OCI-LY7 (cell line): Measurements from ENCODE around the gene BLTP3A. TPM values are rescaled to one million over a fixed set of nuclear protein-coding genes. Genes with fewer than 3 reads are reported as not detected.

Experiments
- BruUV-seq: library from RNA; stranded (reverse); fragments of 400-500 nt; replicated peaks from 2 replicates; lab custom pipeline; 2021; lab: Mats Ljungman, UMichigan
- CTCF ChIA-PET: fragments of 300-600 bp; sonication (Branson Sonifier 250); formaldehyde crosslinking; loops from one replicate; lab custom pipeline; 2022; ENCODE audit warnings: antibody characterized with exemption; ENCODE audit not compliant: unreplicated experiment; lab: Charles Lee
- POLR2A ChIA-PET: fragments of 300-600 bp; sonication (Branson Sonifier 250); formaldehyde crosslinking; loops from one replicate; lab custom pipeline; 2022; ENCODE audit warnings: antibody characterized with exemption; lab: Charles Lee
- DNase-seq: peaks from one replicate; pipeline ENCODE4 v3.0.0-alpha.2; 2015; ENCODE audit warnings: low spot score
- H2AFZ ChIP-seq: fragments of 200-600 bp; sonication (generic), shearing (Covaris generic); 2 replicates; pipeline ENCODE4 v1.6.1; 2014; ENCODE audit warnings: mild to moderate bottlenecking, antibody characterized with exemption, low read length, moderate library complexity
- H3K27ac ChIP-seq: fragments of 200-600 bp; sonication (generic); 2 replicates; pipeline ENCODE4 v1.5.1; 2014; ENCODE audit warnings: mixed run types, low read depth, mild to moderate bottlenecking, moderate library complexity, low read length, inconsistent platforms; ENCODE audit not compliant: poor library complexity, severe bottlenecking
- H3K36me3 ChIP-seq: fragments of 200-600 bp; sonication (generic); 2 replicates; pipeline ENCODE4 v1.6.1; 2014; ENCODE audit warnings: mild to moderate bottlenecking, antibody characterized with exemption, low read length, moderate library complexity, mixed read lengths; ENCODE audit not compliant: insufficient read depth
- H3K4me1 ChIP-seq: fragments of 200-600 bp; sonication (generic); 2 replicates; pipeline ENCODE4 v1.5.1; 2014; ENCODE audit warnings: mild to moderate bottlenecking, low read length; ENCODE audit not compliant: insufficient read depth, poor library complexity, severe bottlenecking
- H3K4me2 ChIP-seq: fragments of 200-600 bp; sonication (generic); 2 replicates; pipeline ENCODE4 v1.6.1; 2014; ENCODE audit warnings: mild to moderate bottlenecking, low read length
- H3K4me3 ChIP-seq: fragments of 200-600 bp; sonication (generic); 2 replicates; pipeline ENCODE4 v1.5.1; 2014; ENCODE audit warnings: mild to moderate bottlenecking, low read depth, low read length; ENCODE audit not compliant: poor library complexity, severe bottlenecking
- H3K79me2 ChIP-seq: fragments of 200-600 bp; sonication (generic); 2 replicates; pipeline ENCODE4 v1.6.1; 2016; ENCODE audit warnings: low read depth, mild to moderate bottlenecking, low read length, moderate library complexity, mixed read lengths; ENCODE audit not compliant: insufficient read depth
- H3K9me2 ChIP-seq: fragments of 200-600 bp; sonication (generic); 2 replicates; pipeline ENCODE4 v1.6.1; 2016; ENCODE audit warnings: mild to moderate bottlenecking, low read length, mixed read lengths; ENCODE audit not compliant: insufficient read depth
- H3K9me3 ChIP-seq: fragments of 200-600 bp; sonication (generic); 2 replicates; pipeline ENCODE4 v1.6.1; 2014; ENCODE audit warnings: mild to moderate bottlenecking, mixed run types, low read length, mixed read lengths
- H4K20me1 ChIP-seq: fragments of 200-600 bp; sonication (generic); 2 replicates; pipeline ENCODE4 v1.6.1; 2014; ENCODE audit warnings: mild to moderate bottlenecking, antibody characterized with exemption, low read length, moderate library complexity, mixed read lengths; ENCODE audit not compliant: insufficient read depth
- EZH2phosphoT487 ChIP-seq: fragments of 200-600 bp; sonication (generic); IDR thresholded peaks from 2 replicates; pipeline ENCODE4 v1.6.1; 2018; ENCODE audit warnings: low read depth, borderline replicate concordance, mild to moderate bottlenecking, mixed run types, antibody characterized with exemption, low read length, moderate library complexity, mixed read lengths
- intact Hi-C: fragments of 100-400 bp; cut with micrococcal nuclease; formaldehyde crosslinking; loops from one replicate; pipeline ENCODE4 v1.10.0; 2022; ENCODE audit not compliant: unreplicated experiment
- total RNA-seq, 2 experiments: library from RNA; depleted of rRNA in 1 of 2; stranded (reverse); fragments of >200 nt in 1 of 2; shearing (Covaris generic) in 1 of 2; gene quantifications; 2 replicates each; pipeline ENCODE4 v1.2.3, GENCODE V29; 2014 to 2022
- TF ChIP-seq, protein P1 (sequence below): fragments of 200-600 bp; sonication (generic); conservative IDR thresholded peaks from 2 replicates; pipeline ENCODE4 v1.5.1; 2014; ENCODE audit warnings: mild to moderate bottlenecking, antibody characterized with exemption, low read length, moderate library complexity, mixed read lengths

The BLTP3A gene
- total RNA-seq, 2 experiments from 2014 or later = 11.9 to 23.3 TPM

GRCh38 chr6:34768148-34768547 lies 23.7 kb upstream of the BLTP3A start:
- H3K4me2 ChIP-seq = no peak overlapping the region
- no peak for DNase-seq
- no peaks in the 10 kb centered on the region for H4K20me1 ChIP-seq
- no peak overlapping the region for H2AFZ ChIP-seq
- ChIA-PET CTCF (no interaction called here), POLR2A (no interaction called here)
- H3K27ac ChIP-seq = no peak overlapping the region
- BruUV-seq = no TSS peak
- no peaks in the 10 kb centered on the region for H3K9me3 ChIP-seq
- no peaks in the 10 kb centered on the region for H3K9me2 ChIP-seq
- intact Hi-C loops = no loop called here
- H3K79me2 ChIP-seq = peaks cover 16% of the 10 kb centered on the region; the same call in 1 of the 2 replicates
- TF ChIP-seq, protein P1, sequence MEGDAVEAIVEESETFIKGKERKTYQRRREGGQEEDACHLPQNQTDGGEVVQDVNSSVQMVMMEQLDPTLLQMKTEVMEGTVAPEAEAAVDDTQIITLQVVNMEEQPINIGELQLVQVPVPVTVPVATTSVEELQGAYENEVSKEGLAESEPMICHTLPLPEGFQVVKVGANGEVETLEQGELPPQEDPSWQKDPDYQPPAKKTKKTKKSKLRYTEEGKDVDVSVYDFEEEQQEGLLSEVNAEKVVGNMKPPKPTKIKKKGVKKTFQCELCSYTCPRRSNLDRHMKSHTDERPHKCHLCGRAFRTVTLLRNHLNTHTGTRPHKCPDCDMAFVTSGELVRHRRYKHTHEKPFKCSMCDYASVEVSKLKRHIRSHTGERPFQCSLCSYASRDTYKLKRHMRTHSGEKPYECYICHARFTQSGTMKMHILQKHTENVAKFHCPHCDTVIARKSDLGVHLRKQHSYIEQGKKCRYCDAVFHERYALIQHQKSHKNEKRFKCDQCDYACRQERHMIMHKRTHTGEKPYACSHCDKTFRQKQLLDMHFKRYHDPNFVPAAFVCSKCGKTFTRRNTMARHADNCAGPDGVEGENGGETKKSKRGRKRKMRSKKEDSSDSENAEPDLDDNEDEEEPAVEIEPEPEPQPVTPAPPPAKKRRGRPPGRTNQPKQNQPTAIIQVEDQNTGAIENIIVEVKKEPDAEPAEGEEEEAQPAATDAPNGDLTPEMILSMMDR = no peak
- TF ChIP-seq EZH2phosphoT487 = no peak
- no peaks in the 10 kb centered on the region for H3K4me1 ChIP-seq
- peaks cover 94% of the 10 kb centered on the region for H3K36me3 ChIP-seq
- H3K4me3 ChIP-seq = no peak overlapping the region

GRCh38 chr6:34771727-34772126 lies 20.2 kb upstream of the BLTP3A start:
- H4K20me1 ChIP-seq = no peaks in the 10 kb centered on the region
- no peak overlapping the region for H3K4me3 ChIP-seq
- CTCF ChIA-PET = no interaction called here
- H3K4me1 ChIP-seq = no peaks in the 10 kb centered on the region
- no peak overlapping the region for H2AFZ ChIP-seq
- intact Hi-C loops = no loop called here
- TF ChIP-seq, protein P1 = no peak
- TF ChIP-seq EZH2phosphoT487 = no peak
- no peaks in the 10 kb centered on the region for H3K9me2 ChIP-seq
- peaks cover 10% of the 10 kb centered on the region; the same call in 1 of the 2 replicates for H3K79me2 ChIP-seq
- H3K36me3 ChIP-seq = peaks cover 91% of the 10 kb centered on the region
- POLR2A ChIA-PET = no interaction called here
- no peak overlapping the region for H3K27ac ChIP-seq
- no TSS peak for BruUV-seq
- no peak overlapping the region for H3K4me2 ChIP-seq
- no peak for DNase-seq
- H3K9me3 ChIP-seq = no peaks in the 10 kb centered on the region

DNA sequence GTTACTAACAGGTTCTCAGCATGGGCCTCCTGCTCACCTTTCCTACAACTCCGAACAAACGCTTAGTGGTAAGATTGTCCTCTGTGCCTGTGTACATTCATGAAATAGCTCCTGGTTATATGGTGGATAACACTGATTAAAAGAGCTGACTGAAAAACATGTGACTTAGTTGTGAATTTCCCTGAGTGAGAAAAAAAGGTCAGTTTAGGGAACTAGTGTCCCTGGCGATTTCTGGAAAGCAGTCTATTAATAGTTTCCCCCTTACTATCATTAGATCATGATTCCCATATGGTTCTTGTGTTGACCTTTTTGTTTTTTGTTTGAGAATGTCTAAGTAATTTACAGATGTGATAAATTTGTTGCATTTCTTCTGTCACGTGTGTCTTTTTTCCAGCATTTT lies 18.9 kb upstream of the BLTP3A start:
- POLR2A ChIA-PET = interaction anchor here (2.9 kb wide), 1 partner anchor 14 kb away, joined by 6 read pairs; no protein-coding TSS in a partner anchor
- no peak for DNase-seq
- intact Hi-C loops = no loop called here
- H3K36me3 ChIP-seq = peaks cover 82% of the 10 kb centered on the region
- H3K9me2 ChIP-seq = no peaks in the 10 kb centered on the region
- no peaks in the 10 kb centered on the region for H3K9me3 ChIP-seq
- H4K20me1 ChIP-seq = no peaks in the 10 kb centered on the region
- CTCF ChIA-PET = no interaction called here
- BruUV-seq = no TSS peak
- H3K4me3 ChIP-seq = no peak overlapping the region
- no peak for TF ChIP-seq EZH2phosphoT487
- TF ChIP-seq, protein P1 = no peak
- H3K79me2 ChIP-seq = peaks cover 5% of the 10 kb centered on the region; the same call in 1 of the 2 replicates
- H2AFZ ChIP-seq = no peak overlapping the region
- no peak overlapping the region for H3K4me2 ChIP-seq
- no peak overlapping the region for H3K27ac ChIP-seq
- H3K4me1 ChIP-seq = no peaks in the 10 kb centered on the region
